ENCODE data around the gene PHLDA1. TPM values are rescaled to one million over a fixed set of nuclear protein-coding genes. Genes with fewer than 3 reads are reported as not detected.

The PHLDA1 gene
- total RNA-seq, 1 experiment from 2014 or later = 46.2 TPM

GRCh38 chr12:76060111-76060510, 28.5 kb upstream of the PHLDA1 start:
- TF ChIP-seq CTCF (IDR thresholded peaks at IDR 0.05; ENCODE audit: insufficient read depth in 1 of 2, low read depth in 1 of 2, low read length in 1 of 2, severe bottlenecking in 1 of 2, unreplicated experiment in 1 of 2) = no peak
- peaks cover 88% of the 10 kb centered on the region for H3K36me3 Mint-ChIP-seq (ENCODE audit: insufficient read depth, unreplicated experiment)
- POLR2A ChIA-PET = no interaction called here

GRCh38 chr12:76057326-76057725, 25.8 kb upstream of the PHLDA1 start:
- H3K4me3 ChIP-seq (ENCODE audit: low read depth, low read length) = no peak overlapping the region
- no peaks in the 10 kb centered on the region for H3K27me3 ChIP-seq (replicated peaks; ENCODE audit: control insufficient read depth, insufficient read depth, low read length)
- ChIA-PET POLR2A (no interaction called here), CTCF (no interaction called here)
- no peaks in the 10 kb centered on the region for H3K4me1 Mint-ChIP-seq (ENCODE audit: low read depth, unreplicated experiment)
- no peaks in the 10 kb centered on the region for H3K27me3 Mint-ChIP-seq (ENCODE audit: insufficient read depth, unreplicated experiment)
- H3K36me3 Mint-ChIP-seq (ENCODE audit: insufficient read depth, unreplicated experiment) = peaks cover 86% of the 10 kb centered on the region
- BruUV-seq (replicated peaks) = no TSS peak
- no peaks in the 10 kb centered on the region for H3K36me3 ChIP-seq (ENCODE audit: control insufficient read depth, insufficient read depth, low read length)
- intact Hi-C loops (cut with micrococcal nuclease; ENCODE audit: unreplicated experiment) = no loop called here
- no peak for DNase-seq
- TF ChIP-seq CTCF (IDR thresholded peaks at IDR 0.05; ENCODE audit: insufficient read depth in 1 of 2, low read depth in 1 of 2, low read length in 1 of 2, severe bottlenecking in 1 of 2, unreplicated experiment in 1 of 2) = no peak
- no peaks in the 10 kb centered on the region for H3K4me1 ChIP-seq
- no peak overlapping the region for H3K4me3 Mint-ChIP-seq (ENCODE audit: unreplicated experiment)
- H3K9me3 ChIP-seq = no peaks in the 10 kb centered on the region; the same call in 1 of the 2 replicates
- H3K27ac Mint-ChIP-seq (ENCODE audit: unreplicated experiment) = no peak overlapping the region
- no peaks in the 10 kb centered on the region for H3K9me3 Mint-ChIP-seq (ENCODE audit: unreplicated experiment)

More at GRCh38 chr12:76060111-76060510, 28.5 kb upstream of the PHLDA1 start:
- Histone ChIP-seq H3K4me3 (ENCODE audit: low read depth, low read length) (no peak overlapping the region), H3K36me3 (ENCODE audit: control insufficient read depth, insufficient read depth, low read length) (no peaks in the 10 kb centered on the region), H3K27me3 (replicated peaks; ENCODE audit: control insufficient read depth, insufficient read depth, low read length) (no peaks in the 10 kb centered on the region), H3K4me1 (no peaks in the 10 kb centered on the region), H3K9me3 (no peaks in the 10 kb centered on the region)
- H3K9me3 Mint-ChIP-seq (ENCODE audit: unreplicated experiment) = peaks cover 9% of the 10 kb centered on the region
- no peaks in the 10 kb centered on the region for H3K27me3 Mint-ChIP-seq (ENCODE audit: insufficient read depth, unreplicated experiment)
- H3K4me3 Mint-ChIP-seq (ENCODE audit: unreplicated experiment) = no peak overlapping the region
- BruUV-seq (replicated peaks) = no TSS peak
- H3K4me1 Mint-ChIP-seq (ENCODE audit: low read depth, unreplicated experiment) = no peaks in the 10 kb centered on the region
- no peak for DNase-seq
- intact Hi-C loops (cut with micrococcal nuclease; ENCODE audit: unreplicated experiment) = no loop called here
- CTCF ChIA-PET = no interaction called here
- no peak overlapping the region for H3K27ac Mint-ChIP-seq (ENCODE audit: unreplicated experiment)

GRCh38 chr12:76055393-76055792, 23.8 kb upstream of the PHLDA1 start:
- Mint-ChIP-seq H3K4me3 (ENCODE audit: unreplicated experiment) (no peak overlapping the region), H3K4me1 (ENCODE audit: low read depth, unreplicated experiment) (no peaks in the 10 kb centered on the region), H3K27ac (ENCODE audit: unreplicated experiment) (no peak overlapping the region), H3K9me3 (ENCODE audit: unreplicated experiment) (no peaks in the 10 kb centered on the region), H3K27me3 (ENCODE audit: insufficient read depth, unreplicated experiment) (no peaks in the 10 kb centered on the region), H3K36me3 (ENCODE audit: insufficient read depth, unreplicated experiment) (peaks cover 84% of the 10 kb centered on the region)
- no peak for TF ChIP-seq CTCF (IDR thresholded peaks at IDR 0.05; ENCODE audit: insufficient read depth in 1 of 2, low read depth in 1 of 2, low read length in 1 of 2, severe bottlenecking in 1 of 2, unreplicated experiment in 1 of 2)
- POLR2A ChIA-PET = interaction anchor here (0.6 kb wide), 1 partner anchor 14 kb away, joined by 5 read pairs; no protein-coding TSS in a partner anchor
- intact Hi-C loops (cut with micrococcal nuclease; ENCODE audit: unreplicated experiment) = no loop called here
- no peaks in the 10 kb centered on the region for H3K36me3 ChIP-seq (ENCODE audit: control insufficient read depth, insufficient read depth, low read length)
- no peak for DNase-seq
- no peaks in the 10 kb centered on the region for H3K4me1 ChIP-seq
- H3K27me3 ChIP-seq (replicated peaks; ENCODE audit: control insufficient read depth, insufficient read depth, low read length) = no peaks in the 10 kb centered on the region
- H3K4me3 ChIP-seq (ENCODE audit: low read depth, low read length) = no peak overlapping the region
- no peaks in the 10 kb centered on the region; the same call in 1 of the 2 replicates for H3K9me3 ChIP-seq
- BruUV-seq (replicated peaks) = no TSS peak
- CTCF ChIA-PET = no interaction called here
